ENCODE results near the gene PTGDS. TPM values are rescaled to one million over a fixed set of nuclear protein-coding genes. Genes with fewer than 3 reads are reported as not detected.

PTGDS gene
- total and polyA plus RNA-seq, 9 donors, result 5.8 to 191 (median 43.1) TPM

DNA sequence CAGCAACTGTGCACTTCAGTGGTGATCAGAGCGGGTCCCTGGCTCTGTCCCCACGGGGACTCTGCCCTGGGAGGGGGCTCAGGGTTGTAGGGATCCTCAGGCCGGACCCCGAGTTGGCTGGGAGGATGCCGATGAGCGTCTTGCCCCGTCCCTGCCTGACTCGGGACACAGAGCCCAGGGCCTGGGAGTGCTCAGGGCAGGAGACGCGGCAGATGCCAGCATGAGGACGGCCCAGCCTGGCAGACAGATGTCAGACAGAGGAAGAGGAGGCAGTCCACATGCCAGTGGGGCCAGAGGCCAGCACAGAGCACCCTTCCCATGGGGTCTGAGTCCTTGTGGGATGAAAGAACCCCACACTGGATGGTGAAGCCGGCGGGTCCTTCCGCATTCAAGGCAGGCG, 14.0 kb upstream of the PTGDS start:
- no peak overlapping the region for H3K27ac ChIP-seq
- no peaks in the 10 kb centered on the region for H3K27me3 ChIP-seq
- no peaks in the 10 kb centered on the region for H3K36me3 ChIP-seq
- 85 to 88% (median 88%) methylated on average over 15 of the region's 15 CpGs for WGBS, 3 donors
- no peaks in the 10 kb centered on the region for H3K4me1 ChIP-seq (ENCODE audit: insufficient read depth)
- intact Hi-C loops (cut with DNase I), result no loop called here
- DNase-seq, result no peak
- no peaks in the 10 kb centered on the region for H3K9me3 ChIP-seq
- no peak for TF ChIP-seq EP300 (IDR thresholded peaks at IDR 0.05)
- TF ChIP-seq, protein P1, sequence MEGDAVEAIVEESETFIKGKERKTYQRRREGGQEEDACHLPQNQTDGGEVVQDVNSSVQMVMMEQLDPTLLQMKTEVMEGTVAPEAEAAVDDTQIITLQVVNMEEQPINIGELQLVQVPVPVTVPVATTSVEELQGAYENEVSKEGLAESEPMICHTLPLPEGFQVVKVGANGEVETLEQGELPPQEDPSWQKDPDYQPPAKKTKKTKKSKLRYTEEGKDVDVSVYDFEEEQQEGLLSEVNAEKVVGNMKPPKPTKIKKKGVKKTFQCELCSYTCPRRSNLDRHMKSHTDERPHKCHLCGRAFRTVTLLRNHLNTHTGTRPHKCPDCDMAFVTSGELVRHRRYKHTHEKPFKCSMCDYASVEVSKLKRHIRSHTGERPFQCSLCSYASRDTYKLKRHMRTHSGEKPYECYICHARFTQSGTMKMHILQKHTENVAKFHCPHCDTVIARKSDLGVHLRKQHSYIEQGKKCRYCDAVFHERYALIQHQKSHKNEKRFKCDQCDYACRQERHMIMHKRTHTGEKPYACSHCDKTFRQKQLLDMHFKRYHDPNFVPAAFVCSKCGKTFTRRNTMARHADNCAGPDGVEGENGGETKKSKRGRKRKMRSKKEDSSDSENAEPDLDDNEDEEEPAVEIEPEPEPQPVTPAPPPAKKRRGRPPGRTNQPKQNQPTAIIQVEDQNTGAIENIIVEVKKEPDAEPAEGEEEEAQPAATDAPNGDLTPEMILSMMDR (IDR thresholded peaks at IDR 0.05), result no peak
- no peak for TF ChIP-seq POLR2A (IDR thresholded peaks at IDR 0.05)
- no peak overlapping the region for H3K4me3 ChIP-seq

DNA sequence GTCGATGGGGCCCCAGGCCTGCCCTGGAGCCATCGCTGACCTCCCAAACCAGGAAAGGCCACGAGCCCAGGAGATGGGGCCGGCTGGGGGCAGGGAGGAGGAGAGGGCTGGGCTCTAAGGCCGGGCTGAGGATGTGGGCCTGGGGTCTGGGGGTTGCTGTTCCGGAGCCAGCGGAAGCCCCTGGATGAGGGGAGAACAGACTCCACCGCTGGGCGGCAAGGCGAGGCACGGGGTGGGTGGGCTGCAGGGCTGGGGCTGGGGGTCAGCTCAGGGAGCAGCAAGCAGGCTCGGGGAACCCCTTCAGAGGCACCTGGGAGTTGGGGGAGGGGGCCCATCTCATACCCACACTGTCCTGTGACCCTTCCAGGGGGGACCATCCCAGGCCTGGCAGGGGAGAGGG, 13.6 kb upstream of the PTGDS start:
- no peaks in the 10 kb centered on the region for H3K27me3 ChIP-seq
- H3K4me1 ChIP-seq (ENCODE audit: insufficient read depth), result no peaks in the 10 kb centered on the region
- H3K36me3 ChIP-seq, result no peaks in the 10 kb centered on the region
- H3K4me3 ChIP-seq, result no peak overlapping the region
- no peak overlapping the region for H3K27ac ChIP-seq
- no peak for DNase-seq
- H3K9me3 ChIP-seq, result no peaks in the 10 kb centered on the region
- 78 to 92% (median 84%) methylated on average over 11 to 12 of the region's 12 CpGs for WGBS, 3 donors
- intact Hi-C loops (cut with DNase I), result no loop called here
- TF ChIP-seq POLR2A (IDR thresholded peaks at IDR 0.05) (no peak), EP300 (IDR thresholded peaks at IDR 0.05) (no peak)
- TF ChIP-seq, protein P1 (IDR thresholded peaks at IDR 0.05), result no peak

DNA sequence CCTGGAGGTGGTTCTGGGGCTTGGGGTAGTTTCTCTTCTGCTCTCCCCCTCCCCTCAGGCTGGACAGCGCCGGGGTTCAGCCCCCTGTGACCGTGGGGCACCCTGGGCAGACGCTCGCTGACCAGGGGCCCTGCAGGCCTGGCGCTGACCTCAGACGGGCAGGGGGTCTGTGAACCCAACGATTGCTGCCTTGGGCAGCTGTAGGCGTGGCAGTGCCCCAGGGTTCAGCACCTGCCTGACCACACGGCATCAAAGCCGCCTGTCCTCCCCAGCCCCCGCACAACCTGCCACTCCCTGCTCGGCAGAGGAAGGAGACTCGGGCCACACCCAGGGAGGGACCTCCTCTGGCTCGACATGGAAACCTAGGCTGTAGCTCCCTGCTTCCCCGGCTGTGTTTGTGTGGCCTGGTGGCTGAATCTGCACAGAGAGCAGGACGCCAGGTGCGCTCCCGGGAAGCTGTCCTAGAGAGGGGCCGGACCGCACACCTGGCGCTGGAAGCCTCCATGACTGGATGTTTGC, 13.1 kb upstream of the PTGDS start:
- WGBS, 3 donors, result 64 to 79% (median 75%) methylated on average over 14 to 22 of the region's 22 CpGs
- DNase-seq, result no peak
- Histone ChIP-seq H3K9me3 (no peaks in the 10 kb centered on the region), H3K36me3 (no peaks in the 10 kb centered on the region), H3K4me1 (ENCODE audit: insufficient read depth) (no peaks in the 10 kb centered on the region), H3K27ac (no peak overlapping the region), H3K27me3 (no peaks in the 10 kb centered on the region), H3K4me3 (no peak overlapping the region)
- intact Hi-C loops (cut with DNase I), result no loop called here
- TF ChIP-seq, protein P1 (IDR thresholded peaks at IDR 0.05), result no peak
- TF ChIP-seq POLR2A (IDR thresholded peaks at IDR 0.05), result no peak
- no peak for TF ChIP-seq EP300 (IDR thresholded peaks at IDR 0.05)

DNA sequence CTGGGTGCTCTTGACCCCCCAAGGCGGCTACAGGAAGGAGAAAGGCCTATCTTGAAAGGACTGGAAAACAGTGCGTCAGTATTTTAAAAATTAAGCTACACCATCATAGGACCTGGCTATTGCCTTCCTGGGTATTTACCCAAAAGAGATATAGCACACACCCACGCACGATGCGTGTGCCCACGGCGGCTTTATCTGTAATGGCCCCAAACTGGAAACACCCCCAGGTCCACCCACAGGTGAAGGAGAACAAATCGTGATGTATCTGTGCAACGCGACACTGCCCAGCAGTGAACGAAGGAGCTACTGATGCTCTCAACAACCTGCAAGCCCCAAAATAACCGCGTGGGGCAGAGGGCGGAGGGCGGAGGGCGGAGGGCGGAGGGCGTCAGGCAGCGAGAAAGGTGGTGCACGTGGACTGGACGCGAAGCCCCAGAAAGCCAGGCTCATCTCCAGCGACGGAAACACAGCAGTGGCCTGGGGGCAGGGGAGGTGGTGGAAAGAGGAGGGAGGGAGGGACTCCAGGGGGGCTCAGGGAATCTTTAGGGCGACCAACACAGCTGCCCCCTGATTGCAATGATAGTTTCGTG, 12.4 kb upstream of the PTGDS start:
- Histone ChIP-seq H3K27ac (no peak overlapping the region), H3K4me3 (no peak overlapping the region), H3K4me1 (ENCODE audit: insufficient read depth) (no peaks in the 10 kb centered on the region), H3K27me3 (no peaks in the 10 kb centered on the region), H3K36me3 (no peaks in the 10 kb centered on the region), H3K9me3 (no peaks in the 10 kb centered on the region)
- 69 to 72% (median 71%) methylated on average over 26 of the region's 26 CpGs for WGBS, 3 donors
- TF ChIP-seq EP300 (IDR thresholded peaks at IDR 0.05), result no peak
- TF ChIP-seq, protein P1 (IDR thresholded peaks at IDR 0.05), result no peak
- no peak for TF ChIP-seq POLR2A (IDR thresholded peaks at IDR 0.05)
- intact Hi-C loops (cut with DNase I), result no loop called here
- DNase-seq, result no peak
